GM12874 (cell line): ENCODE measurements around the gene CPM.

Experiments
- CTCF ChIP-seq: IDR thresholded peaks from 2 replicates; pipeline ENCODE4 v1.5.1; 2011; ENCODE audit warnings: low read depth, mild to moderate bottlenecking, control low read depth, low read length, moderate library complexity; ENCODE audit not compliant: insufficient read depth

The CPM gene

GRCh38 chr12:68851592-68852306, 81.2 kb downstream of the CPM start:
- no peak for TF ChIP-seq CTCF

- no peak for TF ChIP-seq CTCF
These were observed 82.6 kb downstream of the CPM start for GRCh38 chr12:68850390-68850789.

GRCh38 chr12:68846811-68847210, 86.2 kb downstream of the CPM start:
- no peak for TF ChIP-seq CTCF

- no peak for TF ChIP-seq CTCF
These were observed 87.9 kb downstream of the CPM start for GRCh38 chr12:68844788-68845695.

- TF ChIP-seq CTCF, result no peak
These were observed 88.6 kb downstream of the CPM start for GRCh38 chr12:68844318-68844745.

GRCh38 chr12:68842784-68843567, 90.0 kb downstream of the CPM start:
- TF ChIP-seq CTCF, result no peak

- no peak for TF ChIP-seq CTCF
These were observed 90.8 kb downstream of the CPM start for GRCh38 chr12:68842123-68842522.
